ENCODE data around the gene PAOX.

Gene PAOX

GRCh38 chr10:133358162-133358924 lies 20.7 kb upstream of the PAOX start:
- Histone ChIP-seq H3K4me3 (ENCODE audit: low read length) (no peak overlapping the region), H2AFZ (ENCODE audit: low read depth, low read length) (no peak overlapping the region)

GRCh38 chr10:133358925-133359310 lies 20.1 kb upstream of the PAOX start:
- H4K20me1 ChIP-seq (ENCODE audit: insufficient read depth, low read length) = no peaks in the 10 kb centered on the region
- no peaks in the 10 kb centered on the region for H3K9me3 ChIP-seq (ENCODE audit: insufficient read depth, low read length)
- H3K27me3 ChIP-seq (ENCODE audit: low read depth, low read length) = no peaks in the 10 kb centered on the region
- H3K9ac ChIP-seq (ENCODE audit: low read length) = no peak overlapping the region
- no peak overlapping the region for H3K4me2 ChIP-seq (ENCODE audit: low read length)
- H3K36me3 ChIP-seq (replicated peaks; ENCODE audit: low read depth, low read length) = peaks cover 5% of the 10 kb centered on the region
- H2AFZ ChIP-seq (ENCODE audit: low read depth, low read length) = no peak overlapping the region
- no peak overlapping the region for H3K4me3 ChIP-seq (ENCODE audit: low read length)
- TF ChIP-seq EZH2phosphoT487 (IDR thresholded peaks at IDR 0.05; ENCODE audit: low read depth) (no peak), CTCF (IDR thresholded peaks at IDR 0.05; ENCODE audit: low read depth, low read length) (no peak)
- H3K27ac ChIP-seq (ENCODE audit: low read length) = no peak overlapping the region
- H3K4me1 ChIP-seq (ENCODE audit: low read length) = peaks cover 8% of the 10 kb centered on the region; the same call in 1 of the 2 replicates
- peaks cover 9% of the 10 kb centered on the region for H3K79me2 ChIP-seq (ENCODE audit: low read length)

More at GRCh38 chr10:133358162-133358924, 20.7 kb upstream of the PAOX start:
- Histone ChIP-seq H4K20me1 (ENCODE audit: insufficient read depth, low read length) (no peaks in the 10 kb centered on the region), H3K36me3 (replicated peaks; ENCODE audit: low read depth, low read length) (peaks cover 5% of the 10 kb centered on the region), H3K9ac (ENCODE audit: low read length) (no peak overlapping the region), H3K4me2 (ENCODE audit: low read length) (no peak overlapping the region), H3K4me1 (ENCODE audit: low read length) (peaks cover 8% of the 10 kb centered on the region; the same call in 1 of the 2 replicates), H3K27ac (ENCODE audit: low read length) (no peak overlapping the region), H3K79me2 (ENCODE audit: low read length) (peaks cover 9% of the 10 kb centered on the region), H3K27me3 (ENCODE audit: low read depth, low read length) (no peaks in the 10 kb centered on the region), H3K9me3 (ENCODE audit: insufficient read depth, low read length) (no peaks in the 10 kb centered on the region)
- TF ChIP-seq CTCF (IDR thresholded peaks at IDR 0.05; ENCODE audit: low read depth, low read length) = no peak
- no peak for TF ChIP-seq EZH2phosphoT487 (IDR thresholded peaks at IDR 0.05; ENCODE audit: low read depth)

- no peak overlapping the region for H3K4me3 ChIP-seq (ENCODE audit: low read length)
- H3K36me3 ChIP-seq (replicated peaks; ENCODE audit: low read depth, low read length) = peaks cover 5% of the 10 kb centered on the region
- no peaks in the 10 kb centered on the region for H4K20me1 ChIP-seq (ENCODE audit: insufficient read depth, low read length)
- H3K9me3 ChIP-seq (ENCODE audit: insufficient read depth, low read length) = no peaks in the 10 kb centered on the region
- TF ChIP-seq EZH2phosphoT487 (IDR thresholded peaks at IDR 0.05; ENCODE audit: low read depth) = no peak
- no peak for TF ChIP-seq CTCF (IDR thresholded peaks at IDR 0.05; ENCODE audit: low read depth, low read length)
- no peak overlapping the region for H2AFZ ChIP-seq (ENCODE audit: low read depth, low read length)
- H3K4me2 ChIP-seq (ENCODE audit: low read length) = no peak overlapping the region
- no peak overlapping the region for H3K9ac ChIP-seq (ENCODE audit: low read length)
- H3K79me2 ChIP-seq (ENCODE audit: low read length) = peaks cover 9% of the 10 kb centered on the region
- H3K27ac ChIP-seq (ENCODE audit: low read length) = no peak overlapping the region
- peaks cover 8% of the 10 kb centered on the region; the same call in 1 of the 2 replicates for H3K4me1 ChIP-seq (ENCODE audit: low read length)
- no peaks in the 10 kb centered on the region for H3K27me3 ChIP-seq (ENCODE audit: low read depth, low read length)
Observed at GRCh38 chr10:133359554-133359971, 19.5 kb upstream of the PAOX start.

- H3K4me1 ChIP-seq (ENCODE audit: low read length) = peaks cover 8% of the 10 kb centered on the region; the same call in 1 of the 2 replicates
- H2AFZ ChIP-seq (ENCODE audit: low read depth, low read length) = no peak overlapping the region
- no peak overlapping the region for H3K9ac ChIP-seq (ENCODE audit: low read length)
- no peak overlapping the region for H3K4me3 ChIP-seq (ENCODE audit: low read length)
- peaks cover 9% of the 10 kb centered on the region for H3K79me2 ChIP-seq (ENCODE audit: low read length)
- H4K20me1 ChIP-seq (ENCODE audit: insufficient read depth, low read length) = no peaks in the 10 kb centered on the region
- no peak overlapping the region for H3K4me2 ChIP-seq (ENCODE audit: low read length)
- no peaks in the 10 kb centered on the region for H3K9me3 ChIP-seq (ENCODE audit: insufficient read depth, low read length)
- H3K27ac ChIP-seq (ENCODE audit: low read length) = no peak overlapping the region
- H3K27me3 ChIP-seq (ENCODE audit: low read depth, low read length) = no peaks in the 10 kb centered on the region
- peaks cover 5% of the 10 kb centered on the region for H3K36me3 ChIP-seq (replicated peaks; ENCODE audit: low read depth, low read length)
- no peak for TF ChIP-seq CTCF (IDR thresholded peaks at IDR 0.05; ENCODE audit: low read depth, low read length)
- TF ChIP-seq EZH2phosphoT487 (IDR thresholded peaks at IDR 0.05; ENCODE audit: low read depth) = no peak
Observed at GRCh38 chr10:133359972-133360610, 19.0 kb upstream of the PAOX start.

Measured in OCI-LY3 (cell line).